ENCODE data around the gene MAPRE2.

GRCh38 chr18:35182151-35182550 is 140.9 kb downstream of the MAPRE2 start:
- TF ChIP-seq EZH2 (IDR thresholded peaks at IDR 0.05; ENCODE audit: insufficient read depth, poor library complexity, severe bottlenecking) (no peak), EZH2phosphoT487 (IDR thresholded peaks at IDR 0.05; ENCODE audit: insufficient read depth, low read depth) (no peak)
